Gastrocnemius medialis (tissue), 4 donors: ENCODE measurements around the gene ST7. TPM values are rescaled to one million over a fixed set of nuclear protein-coding genes. Genes with fewer than 3 reads are reported as not detected.

ENCODE experiments used
- ATAC-seq, 2 donors: fragments of 150-250 bp; one replicate each; pipeline ENCODE4 v1.9.1; 2016
- DNase-seq, 2 donors: peaks; one replicate each; pipeline ENCODE4 v3.0.0-alpha.2; 2019
- H3K27ac ChIP-seq, 4 donors: fragments of 200-600 bp; sonication (generic); 1 replicate in 1 of 4; 2 replicates in 3 of 4; pipeline ENCODE4 v1.5.1; 2016 to 2018; ENCODE audit warnings: mild to moderate bottlenecking in 2 of 4, moderate library complexity in 1 of 4
- H3K27me3 ChIP-seq, 3 donors: fragments of 200-600 bp; sonication (generic) in 2 of 3; 1 replicate in 1 of 3; 2 replicates in 2 of 3; pipeline versions ENCODE4 v1.5.1 to v1.6.0; 2016 to 2019; ENCODE audit warnings: mild to moderate bottlenecking in 1 of 3, moderate library complexity in 1 of 3
- H3K36me3 ChIP-seq, 2 donors: fragments of 200-600 bp; sonication (generic) in 1 of 2; one replicate each; pipeline ENCODE4 v1.5.1; 2017 to 2018
- H3K4me1 ChIP-seq, 2 donors: fragments of 200-600 bp; sonication (generic) in 1 of 2; one replicate each; pipeline ENCODE4 v1.5.1; 2016 to 2017; ENCODE audit warnings: mild to moderate bottlenecking in 2 of 2
- H3K4me3 ChIP-seq, 4 donors: fragments of 200-600 bp; sonication (generic) in 3 of 4; 1 replicate in 1 of 4; 2 replicates in 3 of 4; pipeline ENCODE4 v1.5.1; 2016 to 2019; ENCODE audit warnings: mild to moderate bottlenecking in 2 of 4
- H3K9me3 ChIP-seq, 3 donors: fragments of 200-600 bp; sonication (generic) in 2 of 3; 1 replicate in 1 of 3; 2 replicates in 2 of 3; pipeline ENCODE4 v1.5.1; 2016 to 2019
- CTCF ChIP-seq, 5 experiments: fragments of 450-650 bp in 3 of 5; fragments of 200-600 bp in 2 of 5; sonication (generic) in 2 of 5; IDR thresholded peaks in 4 of 5; conservative IDR thresholded peaks in 1 of 5; 1 replicate in 4 of 5; 2 replicates in 1 of 5; pipeline ENCODE4 v1.5.1; 2016 to 2019; ENCODE audit warnings: antibody characterized with exemption in 5 of 5, mild to moderate bottlenecking in 3 of 5, moderate library complexity in 3 of 5
- POLR2A ChIP-seq, 2 donors: fragments of 450-650 bp; IDR thresholded peaks; one replicate each; pipeline ENCODE4 v1.6.1; 2017; ENCODE audit warnings: antibody characterized with exemption in 2 of 2, mild to moderate bottlenecking in 2 of 2, moderate library complexity in 2 of 2
- in situ Hi-C, 4 donors: fragments of 200-750 bp; cut with MboI; loops; one replicate each; pipeline versions ENCODE4 v1.15.0 to v1.8.0; 2017; ENCODE audit warnings: low sequenced_read_pairs in 4 of 4
- intact Hi-C: fragments of 100-400 bp; cut with DNase I; formaldehyde crosslinking; loops from one replicate; pipeline ENCODE4 v1.15.1; 2023; ENCODE audit warnings: low total_unique reads
- total RNA-seq, 4 donors: library from RNA; depleted of rRNA; stranded (reverse); fragments of >200 nt; gene quantifications; one replicate each; pipeline versions ENCODE4 v1.1.0 to v1.2.3, GENCODE V29; 2016

Gene ST7
- total RNA-seq, 4 donors from 2014 or later: 5.5 to 14.5 (median 11.9) TPM

GRCh38 chr7:117157241-117158209, 204.2 kb downstream of the ST7 start:
- Histone ChIP-seq H3K36me3 (no peaks in the 10 kb centered on the region), H3K4me3 (no peak overlapping the region), H3K9me3 (no peaks in the 10 kb centered on the region), H3K27ac (no peak overlapping the region), H3K4me1 (peaks cover 45 to 48% of the 10 kb centered on the region in 2 donors), H3K27me3 (no peaks in the 10 kb centered on the region)
- in situ Hi-C loops (no loop called here), intact Hi-C loops (no loop called here)
- no peak for TF ChIP-seq CTCF (IDR thresholded peaks at IDR 0.05 in 4 of 5, conservative IDR thresholded peaks at IDR 0.05 in 1 of 5)
- TF ChIP-seq POLR2A (IDR thresholded peaks at IDR 0.05): no peak
- peak in 1 of 2 donors; percentile 14 for DNase-seq
- no peak for ATAC-seq

- no peaks in the 10 kb centered on the region for H3K27me3 ChIP-seq
- no peak overlapping the region for H3K4me3 ChIP-seq
- TF ChIP-seq CTCF (IDR thresholded peaks at IDR 0.05 in 4 of 5, conservative IDR thresholded peaks at IDR 0.05 in 1 of 5) (no peak), POLR2A (IDR thresholded peaks at IDR 0.05) (no peak)
- DNase-seq (no peak), ATAC-seq (no peak)
- no peaks in the 10 kb centered on the region for H3K36me3 ChIP-seq
- intact Hi-C loops (no loop called here), in situ Hi-C loops (no loop called here)
- H3K27ac ChIP-seq: no peak overlapping the region
- H3K4me1 ChIP-seq: peaks cover 45 to 51% of the 10 kb centered on the region in 2 donors
- no peaks in the 10 kb centered on the region for H3K9me3 ChIP-seq
These were observed 205.8 kb downstream of the ST7 start for GRCh38 chr7:117158941-117159697.

DNA sequence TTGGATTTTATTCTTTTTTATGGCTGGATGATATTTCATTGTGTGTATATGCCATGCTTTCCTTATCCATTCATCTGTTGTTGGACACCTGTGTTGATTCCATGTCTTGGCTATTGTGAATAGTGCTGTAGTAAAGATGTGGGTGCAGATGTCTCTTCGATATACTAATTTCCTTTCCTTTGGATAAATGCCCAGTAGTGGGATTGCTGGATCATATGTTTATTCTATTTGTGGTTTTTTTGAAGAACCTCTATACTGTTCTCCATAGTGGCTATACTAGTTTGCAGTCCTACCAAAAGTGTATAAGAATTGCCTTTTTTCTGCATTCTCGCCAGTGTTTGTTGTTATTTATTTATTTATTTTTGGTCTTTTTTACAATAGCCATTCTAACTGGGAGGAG, 209.8 kb downstream of the ST7 start:
- Histone ChIP-seq H3K36me3 (no peaks in the 10 kb centered on the region), H3K4me3 (no peak overlapping the region), H3K27me3 (no peaks in the 10 kb centered on the region), H3K9me3 (no peaks in the 10 kb centered on the region), H3K27ac (peak overlapping the region in 1 of 4 donors; percentile 22), H3K4me1 (peaks cover 26 to 28% of the 10 kb centered on the region in 2 donors)
- no peak for DNase-seq
- TF ChIP-seq POLR2A (IDR thresholded peaks at IDR 0.05) (no peak), CTCF (IDR thresholded peaks at IDR 0.05 in 4 of 5, conservative IDR thresholded peaks at IDR 0.05 in 1 of 5) (no peak)
- no peak for ATAC-seq
- in situ Hi-C loops (no loop called here), intact Hi-C loops (no loop called here)

GRCh38 chr7:117164620-117165019, 211.3 kb downstream of the ST7 start:
- peaks cover 17 to 28% of the 10 kb centered on the region in 2 donors for H3K4me1 ChIP-seq
- intact Hi-C loops: no loop called here
- no peak for ATAC-seq
- no peak for DNase-seq
- H3K4me3 ChIP-seq: no peak overlapping the region
- in situ Hi-C loops: no loop called here
- H3K9me3 ChIP-seq: no peaks in the 10 kb centered on the region
- H3K27me3 ChIP-seq: no peaks in the 10 kb centered on the region
- no peaks in the 10 kb centered on the region for H3K36me3 ChIP-seq
- TF ChIP-seq POLR2A (IDR thresholded peaks at IDR 0.05): no peak
- no peak for TF ChIP-seq CTCF (IDR thresholded peaks at IDR 0.05 in 4 of 5, conservative IDR thresholded peaks at IDR 0.05 in 1 of 5)
- H3K27ac ChIP-seq: no peak overlapping the region
